Measurements from ENCODE around the gene EVX2.

- TF ChIP-seq CTCF (IDR thresholded peaks at IDR 0.05) (no peak), POLR2AphosphoS5 (IDR thresholded peaks at IDR 0.05) (peak; percentile 66 to 90 (median 82))
Measured at GRCh38 chr2:176128982-176129796, 45.4 kb upstream of the EVX2 start, which contains the start of gene HOXD8.

All from breast epithelium (tissue), 3 donors.